ENCODE data around the gene MLST8.
"Not testable (repeated sequence)": the region's sequence is repeated elsewhere in the genome, so short reads cannot be mapped to it uniquely, and the experiment has no call there.

The MLST8 gene

DNA sequence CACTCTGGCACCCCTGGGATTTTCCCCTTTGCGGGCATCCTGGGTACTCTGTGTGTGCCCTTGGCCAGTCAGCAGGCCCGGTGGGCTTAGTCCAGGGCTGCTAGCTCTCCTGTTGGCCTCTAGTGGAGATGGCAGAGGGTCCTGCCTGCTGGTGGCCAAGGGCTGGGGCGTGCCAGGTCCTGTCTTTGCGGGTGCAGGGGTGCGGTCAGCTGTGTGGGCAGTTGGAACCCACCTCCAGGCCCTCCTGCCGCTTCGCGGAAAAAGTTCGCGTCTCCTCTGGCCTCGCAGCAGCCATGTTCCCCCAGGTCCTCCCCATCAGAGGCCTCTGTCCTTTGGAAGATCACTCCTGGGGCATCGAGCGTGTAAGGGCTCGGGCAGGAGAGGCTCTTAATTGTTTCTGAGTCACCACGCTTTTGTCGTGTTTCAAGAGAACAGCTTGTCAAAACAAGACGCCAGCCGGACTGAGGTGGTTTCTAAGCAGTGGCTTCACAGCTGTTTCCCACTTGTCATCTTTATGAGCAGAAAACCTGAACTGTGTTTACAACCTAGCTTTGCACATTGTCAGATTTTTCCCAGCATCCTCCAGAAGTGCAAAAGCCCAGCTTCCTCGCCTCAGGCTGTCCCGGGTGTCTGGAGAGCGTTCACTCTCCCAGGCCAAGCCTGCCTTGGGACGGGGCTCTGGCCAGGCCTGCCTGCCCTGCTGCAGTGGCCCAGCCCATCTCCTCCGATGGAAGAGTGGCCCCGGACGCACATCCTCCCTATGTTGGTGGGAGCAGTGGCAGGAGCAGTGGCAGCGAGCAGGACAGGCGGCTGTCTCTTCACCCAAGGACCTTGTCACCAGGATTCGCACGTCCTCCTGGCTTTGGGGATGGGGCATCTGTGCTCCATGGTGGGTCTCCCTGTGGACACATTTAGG, 26.0 kb downstream of the MLST8 start:
- DNase-seq (ENCODE audit: low spot score): no peak

DNA sequence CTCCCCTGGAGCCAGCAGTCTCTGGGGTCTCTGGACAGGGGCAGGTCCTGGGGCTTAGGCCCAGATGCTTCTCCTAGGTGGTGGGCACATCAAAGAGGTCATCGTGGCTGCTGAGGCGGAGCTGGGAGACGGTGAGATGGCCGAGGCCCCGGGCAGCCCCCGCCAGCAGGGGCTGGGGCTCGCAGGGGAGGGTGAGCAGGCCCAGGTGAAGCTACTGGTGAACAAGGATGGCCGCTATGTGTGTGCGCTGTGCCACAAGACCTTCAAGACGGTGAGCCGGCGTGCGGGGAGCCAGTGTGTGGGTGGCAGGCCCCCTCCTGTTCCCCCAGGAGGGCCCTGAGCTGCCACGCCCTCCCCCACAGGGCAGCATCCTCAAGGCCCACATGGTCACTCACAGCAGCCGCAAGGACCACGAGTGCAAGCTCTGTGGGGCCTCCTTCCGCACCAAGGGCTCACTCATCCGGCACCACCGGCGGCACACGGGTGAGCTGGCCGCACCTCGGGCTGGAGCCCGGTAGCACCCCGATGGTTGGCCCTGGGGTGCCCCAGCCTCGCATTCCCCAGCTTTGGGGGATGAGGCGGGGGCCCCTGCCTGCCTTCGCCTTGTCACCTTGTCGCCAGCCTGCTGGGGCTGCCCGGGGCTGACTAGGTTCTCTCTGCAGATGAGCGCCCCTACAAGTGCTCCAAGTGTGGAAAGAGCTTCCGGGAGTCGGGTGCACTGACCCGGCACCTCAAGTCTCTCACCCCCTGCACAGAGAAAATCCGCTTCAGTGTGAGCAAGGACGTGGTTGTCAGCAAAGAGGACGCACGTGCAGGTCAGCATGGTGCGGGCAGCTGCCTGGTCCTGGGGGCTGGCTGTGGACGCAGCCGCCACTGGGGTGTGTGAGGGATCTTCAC, 27.1 kb downstream of the MLST8 start:
- DNase-seq (ENCODE audit: low spot score): no peak

DNA sequence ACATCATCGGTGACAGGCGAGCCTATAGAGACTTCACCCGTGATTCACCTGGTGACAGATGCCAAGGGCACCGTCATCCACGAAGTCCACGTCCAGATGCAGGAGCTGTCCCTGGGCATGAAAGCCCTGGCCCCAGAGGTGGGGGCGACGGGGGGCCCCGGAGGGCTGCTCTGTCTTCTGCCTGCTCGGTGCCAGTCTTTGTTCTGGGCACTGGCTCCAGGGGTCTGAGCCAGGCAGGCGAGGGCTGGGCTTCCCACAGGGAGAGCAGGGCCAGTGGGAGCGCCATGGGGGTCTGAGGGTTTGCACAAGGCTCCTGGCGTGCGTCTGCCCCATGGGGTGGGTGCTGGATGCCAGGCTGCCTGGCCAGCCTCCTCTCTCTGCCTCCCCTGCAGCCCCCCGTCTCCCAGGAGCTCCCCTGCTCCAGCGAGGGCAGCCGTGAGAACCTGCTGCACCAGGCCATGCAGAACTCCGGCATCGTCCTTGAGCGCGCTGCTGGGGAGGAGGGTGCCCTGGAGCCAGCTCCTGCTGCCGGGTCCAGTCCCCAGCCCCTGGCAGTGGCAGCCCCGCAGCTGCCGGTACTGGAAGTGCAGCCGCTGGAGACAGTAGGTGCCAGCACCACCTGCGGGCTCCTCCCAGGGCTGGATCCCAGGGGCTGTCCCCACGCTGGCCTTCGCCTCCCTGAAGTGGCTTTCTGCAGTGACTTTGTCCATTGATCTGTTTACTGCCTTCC, 28.0 kb downstream of the MLST8 start:
- no peak for DNase-seq (ENCODE audit: low spot score)

DNA sequence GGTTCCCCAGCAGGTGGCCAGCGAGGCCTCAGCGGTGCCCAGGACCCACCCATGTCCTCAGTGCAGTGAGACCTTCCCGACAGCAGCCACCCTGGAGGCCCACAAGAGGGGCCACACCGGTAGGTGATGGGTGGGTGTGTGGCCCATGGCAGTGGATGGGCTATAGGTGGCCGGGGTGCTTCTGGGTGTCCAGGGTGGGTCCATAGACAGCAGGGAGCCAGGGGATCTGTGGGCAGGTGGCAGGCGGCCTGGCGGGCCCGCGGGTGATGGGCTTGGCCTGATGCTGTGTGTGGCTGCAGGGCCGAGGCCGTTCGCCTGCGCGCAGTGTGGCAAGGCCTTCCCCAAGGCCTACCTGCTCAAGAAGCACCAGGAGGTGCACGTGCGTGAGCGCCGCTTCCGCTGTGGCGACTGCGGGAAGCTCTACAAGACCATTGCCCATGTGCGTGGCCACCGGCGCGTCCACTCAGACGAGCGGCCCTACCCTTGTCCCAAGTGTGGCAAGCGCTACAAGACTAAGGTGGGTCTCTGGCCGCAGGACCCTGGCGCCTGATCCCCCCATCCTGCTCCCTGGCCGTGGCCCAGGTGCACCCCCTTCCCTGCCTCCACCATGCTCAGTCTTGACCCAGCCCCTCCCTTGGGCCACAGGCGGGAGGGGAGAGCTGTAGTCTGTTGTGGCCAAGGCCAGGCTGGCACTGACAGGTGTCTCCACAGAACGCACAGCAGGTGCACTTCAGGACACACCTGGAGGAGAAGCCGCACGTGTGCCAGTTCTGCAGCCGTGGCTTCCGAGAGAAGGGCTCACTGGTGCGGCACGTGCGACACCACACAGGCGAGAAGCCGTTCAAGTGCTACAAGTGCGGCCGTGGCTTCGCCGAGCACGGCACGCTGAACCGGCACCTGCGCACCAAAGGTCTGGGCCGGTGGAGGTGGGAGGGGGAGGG, 28.9 kb downstream of the MLST8 start:
- no peak for DNase-seq (ENCODE audit: low spot score)

DNA sequence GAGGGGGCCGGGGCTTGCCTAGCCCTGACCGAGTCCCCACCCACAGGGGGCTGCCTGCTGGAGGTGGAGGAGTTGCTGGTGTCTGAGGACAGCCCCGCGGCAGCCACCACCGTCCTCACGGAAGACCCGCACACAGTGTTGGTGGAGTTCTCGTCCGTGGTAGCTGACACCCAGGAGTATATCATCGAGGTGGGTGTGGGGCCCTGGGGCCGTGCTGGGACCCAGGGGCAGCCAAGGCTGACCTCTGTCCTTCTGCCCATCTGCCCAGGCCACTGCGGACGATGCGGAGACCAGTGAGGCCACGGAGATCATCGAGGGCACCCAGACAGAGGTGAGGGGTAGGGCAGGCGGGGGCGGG, 29.5 kb downstream of the MLST8 start:
- no peak for DNase-seq (ENCODE audit: low spot score)

DNA sequence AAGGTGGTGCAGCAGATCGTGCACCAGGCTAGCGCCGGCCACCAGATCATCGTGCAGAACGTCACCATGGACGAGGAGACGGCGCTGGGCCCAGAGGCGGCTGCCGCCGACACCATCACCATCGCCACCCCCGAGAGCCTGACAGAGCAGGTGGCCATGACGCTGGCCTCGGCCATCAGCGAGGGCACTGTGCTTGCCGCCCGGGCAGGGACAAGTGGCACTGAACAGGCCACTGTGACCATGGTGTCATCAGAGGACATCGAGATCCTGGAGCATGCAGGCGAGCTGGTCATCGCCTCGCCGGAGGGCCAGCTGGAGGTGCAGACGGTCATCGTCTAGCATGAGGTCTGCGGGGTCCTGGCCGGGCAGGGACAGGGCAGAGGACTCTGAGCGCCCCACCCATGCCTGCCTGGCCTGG, 30.0 kb downstream of the MLST8 start:
- no peak for DNase-seq (ENCODE audit: low spot score)

DNA sequence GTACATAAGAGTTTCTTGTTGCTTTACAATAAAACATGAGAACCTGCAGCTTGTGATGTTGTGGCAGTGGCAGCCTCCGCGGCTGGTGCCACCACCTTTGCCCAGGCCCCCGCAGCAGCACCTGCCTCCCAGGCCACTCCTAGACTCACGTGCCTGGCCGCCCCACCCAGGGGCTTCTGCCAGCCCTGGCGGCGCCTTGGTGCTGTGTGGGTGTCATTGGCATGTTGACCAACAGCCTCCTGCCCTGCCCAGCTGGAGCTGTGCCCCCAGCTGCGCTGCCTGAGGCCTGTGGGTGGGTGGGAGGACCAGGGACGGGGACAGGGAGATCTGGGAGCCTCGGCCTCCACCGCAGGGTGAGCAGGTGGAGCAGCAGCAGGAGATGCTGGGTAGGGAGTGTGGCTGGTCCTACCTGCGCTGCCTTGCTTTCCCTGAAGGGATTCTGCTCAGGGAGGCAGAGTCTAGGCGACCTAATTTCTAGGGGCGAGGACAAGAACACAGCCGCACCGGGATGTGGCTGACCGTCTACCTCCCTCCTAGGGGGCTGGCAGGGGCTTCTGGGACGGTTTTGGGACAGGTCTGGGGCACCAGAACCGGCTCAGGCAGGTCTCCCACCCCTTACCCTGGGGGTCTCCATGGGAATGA, 30.6 kb downstream of the MLST8 start:
- DNase-seq (ENCODE audit: low spot score): no peak

DNA sequence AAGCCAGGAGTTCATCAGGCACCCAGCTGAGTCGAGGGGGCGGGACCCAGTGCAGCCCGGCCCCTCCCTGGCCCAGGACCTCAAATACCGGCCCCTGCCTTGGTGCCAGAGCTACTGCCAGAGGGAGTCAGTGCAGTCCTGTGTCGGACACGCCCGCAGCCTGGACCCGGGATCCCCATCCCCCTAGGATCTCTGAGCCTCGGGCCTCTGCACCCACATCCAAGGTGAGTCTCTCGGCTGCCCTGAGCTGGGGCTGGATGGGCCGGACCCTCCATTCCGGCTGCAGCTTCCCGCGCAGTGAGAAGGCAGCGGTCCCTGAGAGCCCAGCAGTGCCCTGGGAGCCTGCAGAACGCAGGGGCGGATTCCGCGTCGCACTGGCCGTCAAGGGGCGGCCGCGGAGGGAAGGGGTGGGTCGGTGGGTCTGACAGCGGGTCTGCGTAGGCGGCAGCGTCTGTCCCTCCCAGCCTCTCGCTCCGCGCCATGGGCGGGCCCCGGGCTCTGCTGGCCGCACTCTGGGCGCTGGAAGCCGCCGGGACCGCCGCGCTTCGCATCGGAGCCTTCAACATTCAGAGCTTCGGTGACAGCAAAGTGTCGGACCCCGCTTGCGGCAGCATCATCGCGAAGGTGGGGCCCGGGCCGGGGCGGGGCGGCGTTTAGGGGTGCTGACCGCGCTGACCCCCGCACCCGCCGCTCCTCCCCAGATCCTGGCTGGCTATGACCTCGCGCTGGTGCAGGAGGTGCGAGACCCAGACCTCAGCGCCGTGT, 31.3 kb downstream of the MLST8 start, which contains the start of gene DNASE1L2:
TSS of gene DNASE1L2 (plus strand) at position 108 of the 765 bp plus-strand sequence. CDS start at position 481, 373 bp downstream.
- peak; percentile 60 for DNase-seq (ENCODE audit: low spot score)

DNA sequence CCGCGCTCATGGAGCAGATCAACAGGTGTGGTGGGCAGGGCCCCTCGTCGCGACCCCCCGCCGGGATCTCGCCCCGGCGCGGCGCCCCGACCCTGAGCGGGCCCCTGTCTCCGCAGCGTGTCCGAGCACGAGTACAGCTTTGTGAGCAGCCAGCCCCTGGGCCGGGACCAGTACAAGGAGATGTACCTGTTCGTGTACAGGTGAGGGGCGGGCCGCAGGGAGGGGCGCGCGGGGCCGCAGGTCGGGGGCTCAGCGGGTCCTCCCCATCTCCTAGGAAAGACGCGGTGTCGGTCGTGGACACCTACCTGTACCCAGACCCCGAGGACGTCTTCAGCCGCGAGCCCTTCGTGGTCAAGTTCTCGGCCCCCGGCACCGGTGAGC, 31.8 kb downstream of the MLST8 start:
- DNase-seq (ENCODE audit: low spot score): no peak

DNA sequence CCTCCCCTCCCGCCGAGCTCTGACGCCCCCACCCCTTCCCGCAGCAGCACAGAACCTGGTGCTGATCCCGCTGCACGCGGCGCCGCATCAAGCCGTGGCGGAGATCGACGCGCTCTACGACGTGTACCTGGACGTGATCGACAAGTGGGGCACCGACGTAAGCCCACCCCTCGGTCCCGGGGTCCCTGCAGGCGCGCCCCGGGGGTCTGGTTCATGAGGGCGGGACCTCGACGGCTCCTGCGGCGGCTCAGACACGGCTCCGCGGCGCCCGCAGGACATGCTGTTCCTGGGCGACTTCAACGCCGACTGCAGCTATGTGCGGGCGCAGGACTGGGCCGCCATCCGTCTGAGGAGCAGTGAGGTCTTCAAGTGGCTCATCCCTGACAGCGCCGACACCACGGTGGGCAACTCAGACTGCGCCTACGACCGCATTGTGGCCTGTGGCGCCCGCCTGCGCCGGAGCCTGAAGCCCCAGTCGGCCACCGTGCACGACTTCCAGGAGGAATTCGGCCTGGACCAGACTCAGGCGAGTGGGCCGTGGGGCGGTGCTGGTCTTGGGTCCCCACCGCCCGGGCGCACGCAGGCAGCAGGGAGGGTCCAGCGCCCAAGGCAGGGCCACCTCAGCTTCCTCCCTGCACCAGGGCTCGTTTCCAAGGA, 32.4 kb downstream of the MLST8 start:
- DNase-seq (ENCODE audit: low spot score): no peak

DNA sequence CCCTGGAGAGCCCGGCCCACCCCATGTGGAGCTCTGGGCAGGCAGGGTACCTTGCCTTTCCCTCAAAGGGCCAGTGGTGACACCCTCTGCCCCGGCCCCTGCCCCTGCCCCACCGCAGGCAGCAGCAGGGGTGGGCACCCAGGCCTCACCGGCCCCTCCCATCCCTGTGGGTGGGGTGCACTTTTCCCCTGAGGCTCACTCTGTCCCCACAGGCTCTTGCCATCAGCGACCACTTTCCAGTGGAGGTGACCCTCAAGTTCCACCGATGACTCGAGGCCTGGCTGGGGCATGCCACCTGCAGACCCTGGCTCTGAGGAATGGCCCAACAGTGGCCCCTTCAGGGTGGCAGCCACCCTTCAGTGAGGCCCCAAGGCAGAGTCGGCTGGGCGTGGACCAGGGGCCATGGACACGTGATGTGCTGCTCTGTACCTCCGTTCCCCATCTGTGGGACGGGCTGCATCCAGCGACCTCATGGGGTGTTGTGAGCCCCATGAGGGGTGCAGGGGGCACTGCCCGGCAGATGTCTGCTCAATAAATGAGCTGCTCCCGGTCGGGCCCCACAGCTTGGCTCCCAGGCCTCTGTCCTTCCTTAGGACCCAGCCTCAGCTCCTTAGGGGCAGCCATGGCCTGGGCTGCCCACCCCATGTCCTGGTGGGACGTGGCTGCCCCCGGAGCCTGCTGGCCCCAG, 33.0 kb downstream of the MLST8 start:
- DNase-seq (ENCODE audit: low spot score): no peak

DNA sequence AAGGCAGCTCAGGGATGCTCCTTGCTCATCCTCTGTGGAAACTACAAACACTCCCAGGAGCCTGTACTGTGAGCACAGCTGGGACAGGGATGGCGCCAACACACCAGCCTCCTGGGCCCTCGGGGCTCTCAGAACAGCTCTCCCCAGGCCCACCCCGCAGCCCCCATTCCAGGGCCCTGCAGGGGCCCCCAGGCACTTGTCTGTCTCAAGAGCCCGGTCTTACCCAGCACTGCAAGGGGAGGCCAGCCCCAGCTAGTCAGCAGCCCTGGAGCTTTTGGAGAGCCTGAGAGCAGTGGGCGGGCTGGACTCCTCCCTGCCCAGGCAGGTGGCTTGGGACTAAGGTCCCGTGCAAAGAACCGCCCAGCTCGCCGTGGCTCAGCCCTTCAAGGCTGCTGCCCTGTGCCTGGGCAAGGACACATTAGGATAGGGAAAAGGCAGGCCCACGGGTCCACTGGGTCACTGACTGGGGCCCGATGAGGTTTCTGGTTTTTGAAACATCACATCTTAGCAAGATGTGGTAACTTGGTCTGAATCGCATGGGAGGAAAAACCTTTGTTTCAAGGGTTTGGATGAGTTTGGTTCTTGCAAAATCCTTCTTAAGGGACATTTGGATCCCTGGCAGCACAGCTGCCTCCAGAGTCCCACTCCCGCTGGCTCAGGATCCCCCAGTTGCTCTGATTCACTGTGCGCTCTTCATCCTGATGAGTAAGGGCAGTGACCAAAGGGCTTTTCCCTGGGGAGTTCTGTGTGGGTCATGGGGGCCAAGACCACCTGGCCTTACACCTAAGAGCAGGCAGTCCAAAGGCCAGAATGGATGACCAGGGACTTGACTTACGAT, 33.8 kb downstream of the MLST8 start:
- no peak for DNase-seq (ENCODE audit: low spot score)

DNA sequence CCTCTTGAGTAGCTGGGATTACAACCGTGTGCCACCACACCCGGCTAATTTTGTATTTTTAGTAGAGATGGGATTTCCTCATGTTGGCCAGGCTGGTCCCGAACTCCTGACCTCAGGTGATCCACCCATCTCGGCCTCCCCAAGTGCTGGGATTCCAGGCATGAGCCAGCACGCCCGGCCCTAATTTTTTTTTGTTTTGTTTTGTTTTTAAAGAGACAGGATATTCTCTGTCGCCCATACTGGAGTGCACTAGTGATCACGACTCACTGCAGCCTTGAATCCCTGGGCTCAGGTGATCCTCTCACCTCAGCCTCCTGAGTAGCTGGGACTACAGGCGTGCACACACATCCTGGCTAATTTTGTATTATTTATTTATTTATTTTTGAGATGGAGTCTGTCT, 35.1 kb downstream of the MLST8 start:
- not testable (repeated sequence) for DNase-seq (ENCODE audit: low spot score)

DNA sequence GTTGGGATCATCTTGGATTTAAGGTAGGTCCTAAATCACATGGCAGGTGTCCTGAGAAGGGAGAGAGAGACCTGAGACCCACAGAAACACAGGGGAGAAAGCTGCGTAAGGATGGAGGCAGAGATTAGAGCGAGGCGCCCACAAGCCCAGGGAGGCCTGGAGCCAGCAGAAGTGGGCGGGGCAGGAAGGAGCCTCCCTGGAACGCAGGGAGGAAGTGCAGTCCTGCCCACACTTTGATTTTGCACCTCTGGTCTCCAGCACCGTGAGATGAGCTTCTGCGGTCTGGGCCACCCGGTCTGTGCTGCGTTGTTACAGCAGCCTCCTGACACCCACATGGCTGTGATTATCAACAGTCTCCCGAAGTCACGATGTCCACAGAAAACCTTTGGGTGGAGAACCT, 37.3 kb downstream of the MLST8 start:
- DNase-seq (ENCODE audit: low spot score): no peak

DNA sequence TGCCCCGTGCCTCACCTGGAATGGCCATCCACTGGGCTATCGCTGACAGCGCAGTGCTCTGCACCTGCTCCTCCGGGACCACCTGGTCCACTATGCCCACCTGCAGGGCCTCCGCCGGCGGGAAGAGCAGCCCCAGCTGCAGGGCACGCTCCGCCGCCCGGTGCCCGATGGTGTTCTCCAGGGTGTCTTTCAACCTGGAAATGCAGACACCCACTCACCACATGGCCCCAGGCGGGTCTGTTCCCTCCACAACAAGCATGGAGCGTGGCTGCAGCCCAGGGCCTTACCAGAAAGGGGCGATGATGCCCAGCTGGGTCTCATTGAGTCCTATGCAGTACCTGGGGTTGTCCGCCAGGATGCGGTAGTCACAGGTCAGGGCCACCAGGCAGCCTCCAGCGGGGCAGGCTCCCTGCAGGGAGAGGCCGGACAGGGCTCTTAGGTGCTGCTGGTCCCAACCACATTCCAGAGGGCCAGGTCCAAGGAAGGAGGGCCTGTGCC, 37.8 kb downstream of the MLST8 start:
- DNase-seq (ENCODE audit: low spot score): no peak

DNA sequence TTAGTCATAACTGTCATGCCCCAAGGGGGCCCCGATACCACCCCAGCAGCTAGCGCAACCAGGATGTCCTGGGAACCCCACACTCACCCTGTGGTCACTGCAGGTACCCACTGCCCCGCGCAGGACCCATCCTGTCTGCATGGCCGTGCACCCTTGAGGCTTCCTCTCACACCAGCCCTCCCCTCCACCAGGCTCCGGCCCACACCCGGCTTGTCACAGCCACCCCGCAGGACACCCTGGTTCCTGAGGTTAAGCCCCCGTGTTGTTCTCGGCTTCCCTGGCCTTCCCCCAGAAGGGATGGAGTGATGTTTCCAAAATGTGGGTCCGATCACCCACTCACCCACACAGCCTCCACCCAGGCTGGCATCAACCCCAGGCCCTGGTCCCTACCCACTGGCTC, 38.5 kb downstream of the MLST8 start:
- no peak for DNase-seq (ENCODE audit: low spot score)

DNA sequence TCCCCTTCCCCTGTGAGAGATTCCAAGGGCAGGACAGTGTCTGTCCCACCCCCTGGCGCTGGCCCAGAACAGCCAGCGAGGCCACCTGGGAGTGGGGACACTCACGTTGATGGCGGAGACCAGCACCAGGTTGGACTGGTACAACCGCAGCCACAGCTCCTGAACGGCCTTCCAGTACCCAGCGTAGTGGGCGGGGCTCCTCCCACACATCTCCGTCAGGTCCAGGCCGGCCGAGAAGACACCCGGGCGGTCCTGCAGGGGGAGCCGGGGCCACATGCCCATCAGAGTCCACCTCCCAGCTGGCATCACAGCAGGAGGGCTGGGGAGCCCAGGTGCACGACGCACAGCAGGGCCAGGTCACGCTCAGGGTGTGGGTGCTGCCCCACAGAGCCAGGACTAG, 39.0 kb downstream of the MLST8 start:
- DNase-seq (ENCODE audit: low spot score): no peak
